T-helper 2 cell treated with Interferon-gamma antibody and Interleukin-4, amounts not matched to agents 100 ng/mL and 5 ng/mL, for 36 hours (primary cell): ENCODE measurements around the gene MYB. TPM values are rescaled to one million over a fixed set of nuclear protein-coding genes. Genes with fewer than 3 reads are reported as not detected.

Experiments used
- total RNA-seq: library from RNA; stranded (reverse); gene quantifications from 2 replicates; pipeline ENCODE4 v1.2.3, GENCODE V29; 2022

MYB gene
- total RNA-seq, 1 donor from 2014 or later: 75.7 TPM

Other genes starting within 250 kb of the MYB start
- gene ALDH8A1, start 231.2 kb upstream of the MYB start, total RNA-seq: 2.7 and 2.9 TPM in 2 replicates
- gene HBS1L, start 126.5 kb upstream of the MYB start, total RNA-seq: 93.0 and 96.2 TPM in 2 replicates